ENCODE measurements around the gene ZNF184. TPM values are rescaled to one million over a fixed set of nuclear protein-coding genes. Genes with fewer than 3 reads are reported as not detected.

ZNF184 gene
- total and polyA plus RNA-seq, 9 of the 15 experiments (the other 6 are each of a cell fraction or from before 2014, with no cell fraction given): 7.6 to 22.2 (median 12.8) TPM

GRCh38 chr6:27495386-27496135 is 22.7 kb upstream of the ZNF184 start (continued):
- TF ChIP-seq ZMIZ1 (IDR thresholded peaks at IDR 0.05; ENCODE audit: low read depth in 2 of 2, low read length in 2 of 2): no peak
- no peak for TF ChIP-seq GTF2A2 (tag; IDR thresholded peaks at IDR 0.05)
- no peak for TF ChIP-seq POLR2B (IDR thresholded peaks at IDR 0.05; ENCODE audit: low read depth, partially characterized antibody)
- TF ChIP-seq ELF2 (CRISPR knock-in tag; IDR thresholded peaks at IDR 0.05): no peak
- TF ChIP-seq ZNF318 (IDR thresholded peaks at IDR 0.05; ENCODE audit: borderline replicate concordance in 1 of 2, low read depth in 1 of 2): peak in 1 of 2 experiments; percentile 97; a peak in 2 of 4 replicates
- no peak for TF ChIP-seq MED1 (CRISPR knock-in tag; IDR thresholded peaks at IDR 0.05; ENCODE audit: borderline replicate concordance)
- TF ChIP-seq XRCC4 (IDR thresholded peaks at IDR 0.05; ENCODE audit: extremely low read depth, insufficient read depth, insufficient read length): no peak
- TF ChIP-seq ZNF644 (tag; IDR thresholded peaks at IDR 0.05; ENCODE audit: low read depth): no peak
- peak; percentile 11 to 45; a peak in 2 of 4 replicates for TF ChIP-seq RAD21 (CRISPR knock-in tag; conservative IDR thresholded peaks at IDR 0.05 in 1 of 2, IDR thresholded peaks at IDR 0.05 in 1 of 2)
- TF ChIP-seq ZC3H8 (IDR thresholded peaks at IDR 0.05): no peak
- no peak for TF ChIP-seq ELF4 (CRISPR knock-in tag; IDR thresholded peaks at IDR 0.05)
- peak; percentile 26; the same call in 1 of the 2 replicates for TF ChIP-seq BACH1 (tag; IDR thresholded peaks at IDR 0.05)
- TF ChIP-seq HSF4 (CRISPR knock-in tag; IDR thresholded peaks at IDR 0.05; ENCODE audit: borderline replicate concordance): no peak
- TF ChIP-seq ZNF408 (CRISPR knock-in tag; IDR thresholded peaks at IDR 0.05; ENCODE audit: low read depth): no peak
- no peak for TF ChIP-seq ZNF707 (CRISPR knock-in tag; conservative IDR thresholded peaks at IDR 0.05)

Measured in K562 (cell line).